A673 (cell line): ENCODE results near the gene PCP4L1.

Experiments
- EZH2 ChIP-seq: fragments of 200-600 bp; sonication (generic); IDR thresholded peaks from 2 replicates; pipeline ENCODE4 v1.6.1; 2017; ENCODE audit warnings: borderline replicate concordance, low read depth, mild to moderate bottlenecking, mixed read lengths, antibody characterized with exemption, low read length; ENCODE audit not compliant: poor library complexity, severe bottlenecking
- TF ChIP-seq, protein P1 (sequence below): fragments of 300-800, 200-600 bp; sonication (generic); conservative IDR thresholded peaks from 2 replicates; pipeline ENCODE4 v1.5.1; 2017; ENCODE audit warnings: low read depth, mild to moderate bottlenecking, antibody characterized with exemption, low read length, moderate library complexity, mixed read lengths

DNA sequence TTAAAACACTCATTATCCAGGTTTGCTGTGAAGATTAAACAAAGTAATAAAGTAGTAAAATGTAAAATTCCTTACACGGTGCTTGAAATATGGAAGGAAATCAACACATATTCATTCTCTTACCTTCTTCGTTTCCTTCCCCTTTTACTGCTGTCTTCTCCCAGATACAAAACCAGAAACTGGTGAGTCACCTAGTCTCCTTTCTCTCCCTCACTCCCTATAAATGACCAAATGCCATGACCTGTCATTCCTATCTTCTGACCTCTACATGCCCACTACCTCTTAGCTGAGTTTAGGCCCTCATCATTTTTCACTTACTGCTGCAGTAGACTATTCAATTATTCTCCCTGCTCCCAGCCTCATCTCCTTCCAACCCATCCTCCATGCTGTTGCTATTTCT is 16.2 kb upstream of the PCP4L1 start:
- TF ChIP-seq, protein P1, sequence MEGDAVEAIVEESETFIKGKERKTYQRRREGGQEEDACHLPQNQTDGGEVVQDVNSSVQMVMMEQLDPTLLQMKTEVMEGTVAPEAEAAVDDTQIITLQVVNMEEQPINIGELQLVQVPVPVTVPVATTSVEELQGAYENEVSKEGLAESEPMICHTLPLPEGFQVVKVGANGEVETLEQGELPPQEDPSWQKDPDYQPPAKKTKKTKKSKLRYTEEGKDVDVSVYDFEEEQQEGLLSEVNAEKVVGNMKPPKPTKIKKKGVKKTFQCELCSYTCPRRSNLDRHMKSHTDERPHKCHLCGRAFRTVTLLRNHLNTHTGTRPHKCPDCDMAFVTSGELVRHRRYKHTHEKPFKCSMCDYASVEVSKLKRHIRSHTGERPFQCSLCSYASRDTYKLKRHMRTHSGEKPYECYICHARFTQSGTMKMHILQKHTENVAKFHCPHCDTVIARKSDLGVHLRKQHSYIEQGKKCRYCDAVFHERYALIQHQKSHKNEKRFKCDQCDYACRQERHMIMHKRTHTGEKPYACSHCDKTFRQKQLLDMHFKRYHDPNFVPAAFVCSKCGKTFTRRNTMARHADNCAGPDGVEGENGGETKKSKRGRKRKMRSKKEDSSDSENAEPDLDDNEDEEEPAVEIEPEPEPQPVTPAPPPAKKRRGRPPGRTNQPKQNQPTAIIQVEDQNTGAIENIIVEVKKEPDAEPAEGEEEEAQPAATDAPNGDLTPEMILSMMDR, result no peak
- no peak for TF ChIP-seq EZH2
